Rectal smooth muscle tissue (tissue), 1 donor: ENCODE results near the gene HSPB1.

Experiments
- H3K27ac ChIP-seq: one replicate; pipeline ENCODE4 v1.7.0; 2013; ENCODE audit warnings: low read depth, low read length, inconsistent platforms
- H3K27me3 ChIP-seq: one replicate; pipeline ENCODE4 v1.7.0; 2013; ENCODE audit warnings: low read length; ENCODE audit not compliant: control insufficient read depth, insufficient read depth
- H3K36me3 ChIP-seq: one replicate; pipeline ENCODE4 v1.7.0; 2013; ENCODE audit warnings: low read length; ENCODE audit not compliant: control insufficient read depth, insufficient read depth
- H3K4me1 ChIP-seq: one replicate; pipeline ENCODE4 v1.7.0; 2013; ENCODE audit warnings: low read length; ENCODE audit not compliant: control insufficient read depth, insufficient read depth
- H3K4me3 ChIP-seq: one replicate; pipeline ENCODE4 v1.7.0; 2013; ENCODE audit warnings: low read length
- H3K9ac ChIP-seq: one replicate; pipeline ENCODE4 v1.7.0; 2013; ENCODE audit warnings: low read length

Gene HSPB1

GRCh38 chr7:76302347-76303201 is at the start of gene HSPB1:
HSPB1 (plus strand) TSS chr7:76302673; CDS start chr7:76302713, 40 bp downstream.
- Histone ChIP-seq H3K4me3 (peak within 1 kb of the TSS; percentile 92), H3K9ac (peak within 1 kb of the TSS; percentile 61), H3K36me3 (peaks cover 8% of the 10 kb centered on the region), H3K27me3 (no peaks in the 10 kb centered on the region), H3K4me1 (peaks cover 27% of the 10 kb centered on the region), H3K27ac (peak within 1 kb of the TSS; percentile 100)

DNA sequence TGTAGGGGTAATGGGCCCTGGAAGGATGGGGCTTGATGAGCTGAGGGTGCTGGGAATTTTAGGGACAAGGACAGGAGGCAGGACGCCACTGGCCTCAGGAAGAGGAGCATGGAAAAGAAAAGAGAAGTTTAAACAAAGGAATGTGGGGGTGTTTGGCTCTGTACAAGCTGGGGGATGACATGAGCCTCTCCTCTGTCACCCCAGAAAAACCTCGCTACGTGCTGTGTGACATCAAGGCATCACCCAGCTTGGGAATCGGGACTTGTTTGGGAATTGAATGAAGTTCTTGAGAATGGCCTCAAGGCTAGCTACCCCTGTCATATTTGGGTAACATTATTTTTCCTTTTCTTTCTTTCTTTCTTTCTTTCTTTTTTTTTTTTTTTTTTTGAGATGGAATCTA is 47.7 kb upstream of the HSPB1 start:
- Histone ChIP-seq H3K36me3 (no peaks in the 10 kb centered on the region), H3K4me3 (no peak overlapping the region), H3K27ac (no peak overlapping the region), H3K4me1 (no peaks in the 10 kb centered on the region), H3K27me3 (peaks cover 3% of the 10 kb centered on the region), H3K9ac (no peak overlapping the region)

- Histone ChIP-seq H3K4me3 (no peak overlapping the region), H3K27me3 (peaks cover 5% of the 10 kb centered on the region), H3K4me1 (no peaks in the 10 kb centered on the region), H3K36me3 (no peaks in the 10 kb centered on the region), H3K9ac (no peak overlapping the region), H3K27ac (no peak overlapping the region)
Observed at GRCh38 chr7:76257973-76258372, 44.5 kb upstream of the HSPB1 start.

DNA sequence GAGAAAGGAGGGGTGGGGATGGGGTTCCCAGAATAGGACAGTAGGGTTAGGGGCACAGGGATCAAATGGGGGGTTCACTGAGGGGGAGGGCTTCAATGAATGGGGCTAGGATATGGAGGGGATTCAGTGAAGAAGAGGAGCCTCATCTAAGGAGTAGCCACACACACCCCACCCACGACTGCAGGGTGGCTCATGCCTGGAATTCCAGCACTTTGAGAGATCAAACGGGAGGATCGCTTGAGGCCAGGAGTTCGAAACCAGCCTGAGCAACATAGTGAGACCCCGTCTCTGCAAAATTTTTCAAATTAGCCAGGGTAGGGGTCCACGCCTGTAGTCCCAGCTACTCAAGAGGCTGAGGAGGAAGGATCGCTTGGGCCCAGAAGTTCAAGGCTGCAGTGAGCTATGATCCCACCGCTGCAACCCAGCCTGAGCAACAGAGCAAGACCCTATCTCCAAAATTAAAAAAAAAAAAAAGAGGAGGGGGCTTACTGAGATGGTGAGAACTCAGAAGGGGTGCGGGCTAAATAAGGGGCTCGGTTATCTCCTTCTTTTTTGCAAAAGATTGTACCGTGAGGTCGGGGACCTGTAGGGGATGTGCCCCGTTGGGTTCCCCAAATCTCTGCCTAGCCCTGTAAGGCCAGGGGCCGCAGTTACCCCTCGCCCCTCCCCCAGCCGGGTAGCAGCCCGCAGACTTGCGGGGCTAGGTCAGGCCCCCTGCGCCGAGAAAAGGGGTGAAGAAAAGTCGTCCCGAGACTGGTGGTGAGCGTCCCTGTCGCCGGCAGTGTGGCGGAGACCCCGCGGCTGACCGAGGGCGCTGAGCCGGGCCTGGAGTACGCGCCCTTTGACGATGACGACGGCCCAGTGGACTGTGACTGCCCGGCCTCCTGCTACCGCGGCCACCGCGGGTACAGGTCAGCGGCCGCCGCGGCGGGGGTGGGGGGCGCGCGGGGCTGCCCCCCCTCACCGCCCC is 43.1 kb upstream of the HSPB1 start:
- Histone ChIP-seq H3K4me1 (no peaks in the 10 kb centered on the region), H3K27me3 (peaks cover 5% of the 10 kb centered on the region), H3K4me3 (no peak overlapping the region), H3K9ac (no peak overlapping the region), H3K36me3 (no peaks in the 10 kb centered on the region), H3K27ac (no peak overlapping the region)

GRCh38 chr7:76260171-76260703 is 42.2 kb upstream of the HSPB1 start:
- H3K27me3 ChIP-seq = peaks cover 5% of the 10 kb centered on the region
- H3K36me3 ChIP-seq = no peaks in the 10 kb centered on the region
- no peaks in the 10 kb centered on the region for H3K4me1 ChIP-seq
- no peak overlapping the region for H3K27ac ChIP-seq
- no peak overlapping the region for H3K4me3 ChIP-seq
- no peak overlapping the region for H3K9ac ChIP-seq

DNA sequence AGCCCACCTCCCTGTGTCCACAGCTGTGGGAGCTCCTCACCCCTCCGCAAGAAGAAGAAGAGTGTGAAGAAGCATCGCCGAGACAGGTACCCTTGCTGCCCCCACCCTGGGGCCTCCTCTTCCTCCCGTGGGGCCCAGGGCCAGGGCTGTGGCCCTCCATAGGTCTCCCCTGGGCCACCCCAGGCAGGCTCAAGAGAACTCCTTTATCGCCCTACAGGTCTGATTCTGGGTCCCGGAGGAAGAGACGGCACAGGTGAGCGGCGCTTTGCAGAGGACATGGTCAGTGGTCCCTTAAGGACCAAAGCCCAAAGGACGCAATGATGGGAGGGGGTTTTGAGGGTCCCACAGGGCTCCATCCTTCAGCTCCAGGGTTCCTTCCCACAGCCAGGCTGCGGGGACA is 41.1 kb upstream of the HSPB1 start:
- H3K36me3 ChIP-seq = no peaks in the 10 kb centered on the region
- H3K4me3 ChIP-seq = no peak overlapping the region
- no peak overlapping the region for H3K27ac ChIP-seq
- no peaks in the 10 kb centered on the region for H3K4me1 ChIP-seq
- H3K27me3 ChIP-seq = peaks cover 5% of the 10 kb centered on the region
- no peak overlapping the region for H3K9ac ChIP-seq

GRCh38 chr7:76261931-76262330 is 40.5 kb upstream of the HSPB1 start:
- Histone ChIP-seq H3K9ac (no peak overlapping the region), H3K36me3 (no peaks in the 10 kb centered on the region), H3K27ac (no peak overlapping the region), H3K27me3 (peaks cover 10% of the 10 kb centered on the region), H3K4me1 (no peaks in the 10 kb centered on the region), H3K4me3 (no peak overlapping the region)

- Histone ChIP-seq H3K27me3 (peaks cover 15% of the 10 kb centered on the region), H3K4me1 (no peaks in the 10 kb centered on the region), H3K4me3 (no peak overlapping the region), H3K36me3 (no peaks in the 10 kb centered on the region), H3K9ac (no peak overlapping the region), H3K27ac (no peak overlapping the region)
Observed at GRCh38 chr7:76262683-76263402, 39.6 kb upstream of the HSPB1 start.

DNA sequence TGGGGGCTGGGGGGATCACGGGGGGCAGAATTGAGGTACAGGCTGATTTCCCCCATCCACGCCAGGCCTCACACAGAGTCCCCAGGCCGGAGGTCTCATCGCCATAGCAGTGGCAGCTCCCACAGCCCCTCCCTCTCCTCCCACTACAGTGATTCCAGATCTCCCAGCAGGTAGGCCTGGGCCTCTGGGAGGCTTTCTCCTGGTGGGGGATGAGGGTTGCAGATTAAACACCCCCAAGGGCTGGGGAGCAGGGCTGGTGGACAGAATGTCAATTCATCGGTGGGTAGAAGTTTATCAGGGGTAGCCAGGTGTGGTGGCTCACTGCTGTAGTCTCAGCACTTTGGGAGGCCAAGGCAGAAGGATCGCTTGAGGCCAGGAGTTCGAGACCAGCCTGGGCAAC is 37.2 kb upstream of the HSPB1 start:
- no peaks in the 10 kb centered on the region for H3K36me3 ChIP-seq
- H3K27ac ChIP-seq = no peak overlapping the region
- no peaks in the 10 kb centered on the region for H3K4me1 ChIP-seq
- H3K27me3 ChIP-seq = peaks cover 13% of the 10 kb centered on the region
- no peak overlapping the region for H3K9ac ChIP-seq
- H3K4me3 ChIP-seq = no peak overlapping the region

DNA sequence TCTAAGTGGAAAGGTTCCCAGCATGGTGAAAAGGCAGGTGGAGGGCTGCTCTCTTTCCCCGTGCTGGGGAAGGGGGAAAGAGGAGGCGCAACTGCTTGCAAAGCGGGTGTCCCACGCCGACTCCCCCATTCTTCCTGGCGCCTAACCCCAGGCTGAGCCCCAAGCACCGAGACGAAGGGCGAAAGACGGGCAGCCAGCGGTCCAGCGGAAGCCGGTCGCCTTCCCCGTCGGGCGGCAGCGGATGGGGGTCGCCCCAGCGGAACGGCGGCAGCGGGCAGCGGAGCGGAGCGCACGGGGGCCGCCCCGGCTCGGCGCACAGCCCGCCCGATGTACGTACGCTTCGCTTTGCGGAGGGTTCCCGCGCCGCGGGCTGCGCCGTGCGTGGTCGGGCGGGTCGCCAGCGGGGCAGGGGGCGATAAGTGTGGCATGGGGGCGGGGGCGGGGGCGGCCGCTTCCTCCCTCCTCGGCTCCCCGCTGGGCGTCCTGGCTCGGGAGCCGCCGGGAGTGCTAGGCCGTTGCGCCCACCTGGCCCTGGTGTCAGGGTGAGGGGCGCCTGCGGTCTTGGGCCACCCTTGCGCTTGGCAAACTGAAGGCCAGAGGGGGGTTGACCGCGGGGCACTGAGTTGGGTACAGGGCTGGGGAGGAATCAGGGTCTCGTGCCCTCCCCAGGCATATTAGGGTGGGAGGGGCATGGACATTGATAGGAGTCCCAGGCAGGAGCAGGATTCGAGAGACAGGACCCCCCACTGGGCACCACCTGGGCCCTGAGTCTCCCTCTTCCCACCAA is 35.2 kb upstream of the HSPB1 start:
- no peak overlapping the region for H3K9ac ChIP-seq
- H3K4me3 ChIP-seq = peak overlapping the region; percentile 57
- no peak overlapping the region for H3K27ac ChIP-seq
- no peaks in the 10 kb centered on the region for H3K36me3 ChIP-seq
- no peaks in the 10 kb centered on the region for H3K4me1 ChIP-seq
- H3K27me3 ChIP-seq = peaks cover 10% of the 10 kb centered on the region

DNA sequence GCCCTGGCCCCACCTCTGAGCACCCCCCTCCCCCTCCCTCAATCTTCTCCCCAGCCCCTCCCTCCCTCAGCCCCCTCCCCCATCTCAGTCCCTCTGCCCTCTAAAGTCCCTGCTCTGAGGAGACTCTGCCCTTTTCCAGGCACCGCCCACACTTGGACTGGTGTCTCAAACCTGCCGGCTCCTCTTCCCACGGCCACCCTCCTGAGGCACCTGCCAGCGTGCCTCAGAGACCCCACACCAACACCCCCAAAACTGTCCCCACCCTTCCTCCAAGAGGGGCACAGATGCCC is 34.6 kb upstream of the HSPB1 start:
- no peak overlapping the region for H3K27ac ChIP-seq
- no peak overlapping the region for H3K4me3 ChIP-seq
- H3K36me3 ChIP-seq = no peaks in the 10 kb centered on the region
- H3K9ac ChIP-seq = no peak overlapping the region
- H3K27me3 ChIP-seq = peaks cover 10% of the 10 kb centered on the region
- no peaks in the 10 kb centered on the region for H3K4me1 ChIP-seq
